Measurements from ENCODE around the gene TRIM66. TPM values are rescaled to one million over a fixed set of nuclear protein-coding genes. Genes with fewer than 3 reads are reported as not detected.

Gene TRIM66
- total RNA-seq, 1 experiment from 2014 or later = 2.1 TPM

DNA sequence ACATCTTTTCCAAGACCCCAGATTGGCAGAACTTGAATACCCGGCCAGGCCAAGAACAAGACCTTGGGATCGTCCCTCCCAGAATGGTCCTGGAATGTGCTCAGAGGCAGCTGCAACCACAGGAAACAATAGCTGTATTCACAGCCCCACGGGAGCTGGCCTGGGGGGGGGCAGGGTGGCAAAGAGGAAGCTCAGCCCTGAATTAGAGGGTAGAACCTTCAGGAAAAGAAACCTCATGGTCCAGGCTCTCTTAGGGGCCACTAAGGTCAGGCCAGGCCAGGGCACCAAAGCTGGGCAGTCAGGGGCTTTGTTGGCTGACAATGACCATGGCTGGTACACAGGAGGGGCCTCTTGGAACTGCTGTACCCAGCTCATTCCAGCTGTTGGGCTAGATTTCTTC lies 17.4 kb upstream of the TRIM66 start:
- peak; percentile 79 for DNase-seq
- Histone ChIP-seq H2BK5ac (ENCODE audit: insufficient read length, low read length) (no peak overlapping the region), H2BK120ac (ENCODE audit: low read depth, low read length, poor library complexity, severe bottlenecking) (peak overlapping the region; percentile 27), H2BK20ac (ENCODE audit: low read depth, low read length, poor library complexity, severe bottlenecking) (no peak overlapping the region), H3K4me2 (ENCODE audit: insufficient read depth, insufficient read length, low read length) (peak overlapping the region; percentile 1), H4K8ac (replicated peaks; ENCODE audit: insufficient read length, low read depth, low read length) (no peak overlapping the region), H2BK12ac (ENCODE audit: insufficient read length, low read depth, low read length) (no peak overlapping the region), H3K4ac (ENCODE audit: low read depth, low read length) (no peak overlapping the region), H3K27ac (ENCODE audit: insufficient read length, low read depth, low read length) (peak overlapping the region; percentile 83), H3T11ph (ENCODE audit: low read length) (no peak overlapping the region), H3K18ac (ENCODE audit: insufficient read length, low read depth, low read length) (peak overlapping the region; percentile 83), H3K79me2 (ENCODE audit: insufficient read depth, low read length) (no peaks in the 10 kb centered on the region), H3K14ac (ENCODE audit: insufficient read depth, low read length) (no peak overlapping the region), H2AK5ac (ENCODE audit: insufficient read length, low read length) (peak overlapping the region; percentile 22), H3K9me3 (ENCODE audit: control insufficient read depth, low read depth, low read length) (no peaks in the 10 kb centered on the region), H3K79me1 (ENCODE audit: insufficient read depth, low read depth, low read length, poor library complexity, severe bottlenecking) (no peaks in the 10 kb centered on the region), H3K56ac (ENCODE audit: insufficient read length, low read depth, low read length) (no peak overlapping the region), H4K5ac (ENCODE audit: insufficient read length, low read depth, low read length) (peak overlapping the region; percentile 33), H4K20me1 (ENCODE audit: control insufficient read depth, insufficient read depth, insufficient read length) (no peaks in the 10 kb centered on the region), H2AFZ (ENCODE audit: low read length) (no peak overlapping the region), H3K27me3 (ENCODE audit: insufficient read depth, low read length) (no peaks in the 10 kb centered on the region), H3K23ac (ENCODE audit: insufficient read length, low read depth, low read length) (no peak overlapping the region), H4K91ac (ENCODE audit: insufficient read length, low read depth, low read length) (no peak overlapping the region), H3K23me2 (ENCODE audit: insufficient read length, low read depth, low read length, poor library complexity, severe bottlenecking) (no peaks in the 10 kb centered on the region), H2BK15ac (ENCODE audit: low read depth, low read length) (no peak overlapping the region), H3K4me1 (ENCODE audit: insufficient read depth, low read length) (peaks cover 30% of the 10 kb centered on the region; the same call in 1 of the 2 replicates), H3K9ac (ENCODE audit: extremely low read depth, insufficient read length, low read length) (no peak overlapping the region)
- Mint-ChIP-seq H3K9me3 (no peaks in the 10 kb centered on the region; a peak in 1 of 5 replicates), H3K27ac (peak overlapping the region; percentile 94 to 99 (median 97); a peak in 6 of 7 replicates), H3K36me3 (ENCODE audit: insufficient read depth in 1 of 3, low read depth in 3 of 3) (peaks cover 29 to 44% (median 29%) of the 10 kb centered on the region in 3 experiments), H3K4me1 (peaks cover 57 to 59% of the 10 kb centered on the region in 2 experiments), H3K4me3 (peak overlapping the region; percentile 44 to 70; a peak in 2 of 5 replicates), H3K27me3 (ENCODE audit: low read depth) (no peaks in the 10 kb centered on the region; the same call in 1 of the 2 replicates)
- TF ChIP-seq, protein P1, sequence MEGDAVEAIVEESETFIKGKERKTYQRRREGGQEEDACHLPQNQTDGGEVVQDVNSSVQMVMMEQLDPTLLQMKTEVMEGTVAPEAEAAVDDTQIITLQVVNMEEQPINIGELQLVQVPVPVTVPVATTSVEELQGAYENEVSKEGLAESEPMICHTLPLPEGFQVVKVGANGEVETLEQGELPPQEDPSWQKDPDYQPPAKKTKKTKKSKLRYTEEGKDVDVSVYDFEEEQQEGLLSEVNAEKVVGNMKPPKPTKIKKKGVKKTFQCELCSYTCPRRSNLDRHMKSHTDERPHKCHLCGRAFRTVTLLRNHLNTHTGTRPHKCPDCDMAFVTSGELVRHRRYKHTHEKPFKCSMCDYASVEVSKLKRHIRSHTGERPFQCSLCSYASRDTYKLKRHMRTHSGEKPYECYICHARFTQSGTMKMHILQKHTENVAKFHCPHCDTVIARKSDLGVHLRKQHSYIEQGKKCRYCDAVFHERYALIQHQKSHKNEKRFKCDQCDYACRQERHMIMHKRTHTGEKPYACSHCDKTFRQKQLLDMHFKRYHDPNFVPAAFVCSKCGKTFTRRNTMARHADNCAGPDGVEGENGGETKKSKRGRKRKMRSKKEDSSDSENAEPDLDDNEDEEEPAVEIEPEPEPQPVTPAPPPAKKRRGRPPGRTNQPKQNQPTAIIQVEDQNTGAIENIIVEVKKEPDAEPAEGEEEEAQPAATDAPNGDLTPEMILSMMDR (conservative IDR thresholded peaks at IDR 0.05) = no peak
- no CpG with 5 or more reads among the region's 3 CpGs for WGBS (ENCODE audit: extremely low coverage, insufficient read length, low lambda C conversion rate)
